ENCODE data around the gene BCAS3. TPM values are rescaled to one million over a fixed set of nuclear protein-coding genes. Genes with fewer than 3 reads are reported as not detected.

BCAS3 gene
- total and polyA plus RNA-seq, 4 donors: 5.8 to 24.6 (median 10.1) TPM

DNA sequence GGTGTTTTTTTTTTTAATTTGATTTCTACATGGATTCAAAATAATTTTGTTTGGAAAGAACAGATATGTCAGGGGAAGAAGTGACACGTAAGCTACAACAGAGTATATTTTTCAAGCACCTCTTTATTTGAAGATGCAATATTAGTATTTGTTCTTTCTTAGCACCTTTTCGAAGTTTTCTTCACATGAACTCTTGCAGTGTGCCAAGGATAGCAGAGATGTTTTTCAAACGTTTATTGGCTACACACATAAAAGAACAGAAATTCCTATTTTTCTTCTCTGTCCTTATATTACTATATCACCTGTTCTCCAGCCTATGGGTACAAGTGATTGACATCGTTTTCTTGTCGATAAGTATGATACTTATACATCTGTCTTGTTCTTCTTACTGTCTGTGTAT is 529.3 kb downstream of the BCAS3 start:
- H3K4me3 ChIP-seq (ENCODE audit: low read depth in 1 of 3, low read length in 3 of 3): no peak overlapping the region

More for the DNA sequence above, 529.3 kb downstream of the BCAS3 start:
- Histone ChIP-seq H3K4me1 (ENCODE audit: control insufficient read depth in 4 of 4, insufficient read depth in 4 of 4, low read length in 3 of 4) (peaks cover 0 to 7% (median 2%) of the 10 kb centered on the region in 4 donors), H3K9me3 (ENCODE audit: control insufficient read depth in 4 of 4, low read length in 3 of 4) (no peaks in the 10 kb centered on the region), H3K27me3 (ENCODE audit: control insufficient read depth in 4 of 4, insufficient read depth in 4 of 4, low read length in 3 of 4) (no peaks in the 10 kb centered on the region), H3K27ac (ENCODE audit: low read depth in 1 of 2, low read length in 2 of 2) (no peak overlapping the region), H3K36me3 (ENCODE audit: control insufficient read depth in 4 of 4, insufficient read depth in 3 of 4, low read depth in 1 of 4, low read length in 3 of 4) (no peaks in the 10 kb centered on the region), H3K9ac (ENCODE audit: low read depth in 1 of 2, low read length in 2 of 2) (no peak overlapping the region)
- DNase-seq (ENCODE audit: low spot score): no peak
- 94% methylated on average over 5 of the region's 5 CpGs for WGBS
- no peak for TF ChIP-seq GABPA (IDR thresholded peaks at IDR 0.05 in 1 of 2, conservative IDR thresholded peaks at IDR 0.05 in 1 of 2)
- TF ChIP-seq NR2F2 (IDR thresholded peaks at IDR 0.05): no peak
- no peak for TF ChIP-seq FOXA2 (IDR thresholded peaks at IDR 0.05)
- no peak for TF ChIP-seq EGR1 (IDR thresholded peaks at IDR 0.05; ENCODE audit: low read depth in 2 of 2)
- TF ChIP-seq, protein P1, sequence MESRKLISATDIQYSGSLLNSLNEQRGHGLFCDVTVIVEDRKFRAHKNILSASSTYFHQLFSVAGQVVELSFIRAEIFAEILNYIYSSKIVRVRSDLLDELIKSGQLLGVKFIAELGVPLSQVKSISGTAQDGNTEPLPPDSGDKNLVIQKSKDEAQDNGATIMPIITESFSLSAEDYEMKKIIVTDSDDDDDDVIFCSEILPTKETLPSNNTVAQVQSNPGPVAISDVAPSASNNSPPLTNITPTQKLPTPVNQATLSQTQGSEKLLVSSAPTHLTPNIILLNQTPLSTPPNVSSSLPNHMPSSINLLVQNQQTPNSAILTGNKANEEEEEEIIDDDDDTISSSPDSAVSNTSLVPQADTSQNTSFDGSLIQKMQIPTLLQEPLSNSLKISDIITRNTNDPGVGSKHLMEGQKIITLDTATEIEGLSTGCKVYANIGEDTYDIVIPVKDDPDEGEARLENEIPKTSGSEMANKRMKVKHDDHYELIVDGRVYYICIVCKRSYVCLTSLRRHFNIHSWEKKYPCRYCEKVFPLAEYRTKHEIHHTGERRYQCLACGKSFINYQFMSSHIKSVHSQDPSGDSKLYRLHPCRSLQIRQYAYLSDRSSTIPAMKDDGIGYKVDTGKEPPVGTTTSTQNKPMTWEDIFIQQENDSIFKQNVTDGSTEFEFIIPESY (IDR thresholded peaks at IDR 0.05): no peak
- TF ChIP-seq, protein P2, sequence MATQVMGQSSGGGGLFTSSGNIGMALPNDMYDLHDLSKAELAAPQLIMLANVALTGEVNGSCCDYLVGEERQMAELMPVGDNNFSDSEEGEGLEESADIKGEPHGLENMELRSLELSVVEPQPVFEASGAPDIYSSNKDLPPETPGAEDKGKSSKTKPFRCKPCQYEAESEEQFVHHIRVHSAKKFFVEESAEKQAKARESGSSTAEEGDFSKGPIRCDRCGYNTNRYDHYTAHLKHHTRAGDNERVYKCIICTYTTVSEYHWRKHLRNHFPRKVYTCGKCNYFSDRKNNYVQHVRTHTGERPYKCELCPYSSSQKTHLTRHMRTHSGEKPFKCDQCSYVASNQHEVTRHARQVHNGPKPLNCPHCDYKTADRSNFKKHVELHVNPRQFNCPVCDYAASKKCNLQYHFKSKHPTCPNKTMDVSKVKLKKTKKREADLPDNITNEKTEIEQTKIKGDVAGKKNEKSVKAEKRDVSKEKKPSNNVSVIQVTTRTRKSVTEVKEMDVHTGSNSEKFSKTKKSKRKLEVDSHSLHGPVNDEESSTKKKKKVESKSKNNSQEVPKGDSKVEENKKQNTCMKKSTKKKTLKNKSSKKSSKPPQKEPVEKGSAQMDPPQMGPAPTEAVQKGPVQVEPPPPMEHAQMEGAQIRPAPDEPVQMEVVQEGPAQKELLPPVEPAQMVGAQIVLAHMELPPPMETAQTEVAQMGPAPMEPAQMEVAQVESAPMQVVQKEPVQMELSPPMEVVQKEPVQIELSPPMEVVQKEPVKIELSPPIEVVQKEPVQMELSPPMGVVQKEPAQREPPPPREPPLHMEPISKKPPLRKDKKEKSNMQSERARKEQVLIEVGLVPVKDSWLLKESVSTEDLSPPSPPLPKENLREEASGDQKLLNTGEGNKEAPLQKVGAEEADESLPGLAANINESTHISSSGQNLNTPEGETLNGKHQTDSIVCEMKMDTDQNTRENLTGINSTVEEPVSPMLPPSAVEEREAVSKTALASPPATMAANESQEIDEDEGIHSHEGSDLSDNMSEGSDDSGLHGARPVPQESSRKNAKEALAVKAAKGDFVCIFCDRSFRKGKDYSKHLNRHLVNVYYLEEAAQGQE (IDR thresholded peaks at IDR 0.05): no peak
- no peak for TF ChIP-seq FOXA1 (IDR thresholded peaks at IDR 0.05)
- TF ChIP-seq HNF4A (conservative IDR thresholded peaks at IDR 0.05): no peak
- no peak for TF ChIP-seq ATF3 (IDR thresholded peaks at IDR 0.05)
- TF ChIP-seq HNF4G (IDR thresholded peaks at IDR 0.05): no peak
- TF ChIP-seq, protein P3, sequence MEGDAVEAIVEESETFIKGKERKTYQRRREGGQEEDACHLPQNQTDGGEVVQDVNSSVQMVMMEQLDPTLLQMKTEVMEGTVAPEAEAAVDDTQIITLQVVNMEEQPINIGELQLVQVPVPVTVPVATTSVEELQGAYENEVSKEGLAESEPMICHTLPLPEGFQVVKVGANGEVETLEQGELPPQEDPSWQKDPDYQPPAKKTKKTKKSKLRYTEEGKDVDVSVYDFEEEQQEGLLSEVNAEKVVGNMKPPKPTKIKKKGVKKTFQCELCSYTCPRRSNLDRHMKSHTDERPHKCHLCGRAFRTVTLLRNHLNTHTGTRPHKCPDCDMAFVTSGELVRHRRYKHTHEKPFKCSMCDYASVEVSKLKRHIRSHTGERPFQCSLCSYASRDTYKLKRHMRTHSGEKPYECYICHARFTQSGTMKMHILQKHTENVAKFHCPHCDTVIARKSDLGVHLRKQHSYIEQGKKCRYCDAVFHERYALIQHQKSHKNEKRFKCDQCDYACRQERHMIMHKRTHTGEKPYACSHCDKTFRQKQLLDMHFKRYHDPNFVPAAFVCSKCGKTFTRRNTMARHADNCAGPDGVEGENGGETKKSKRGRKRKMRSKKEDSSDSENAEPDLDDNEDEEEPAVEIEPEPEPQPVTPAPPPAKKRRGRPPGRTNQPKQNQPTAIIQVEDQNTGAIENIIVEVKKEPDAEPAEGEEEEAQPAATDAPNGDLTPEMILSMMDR (IDR thresholded peaks at IDR 0.05; ENCODE audit: low read depth, low read length, missing input control): no peak
- no peak for TF ChIP-seq JUND (IDR thresholded peaks at IDR 0.05)
- no peak for TF ChIP-seq RXRA (IDR thresholded peaks at IDR 0.05)
- TF ChIP-seq TAF1 (conservative IDR thresholded peaks at IDR 0.05): no peak
- no peak for TF ChIP-seq RAD21 (IDR thresholded peaks at IDR 0.05)
- no peak for TF ChIP-seq SP1 (IDR thresholded peaks at IDR 0.05)
